IMR-90 (cell line): Measurements from ENCODE around the gene KRT28.

Source experiments
- CTCF ChIP-seq: conservative IDR thresholded peaks from 2 replicates; pipeline ENCODE4 v1.5.1; 2012; ENCODE audit warnings: mild to moderate bottlenecking, low read depth, low read length, improper control_type of control experiment
- MAFK ChIP-seq: IDR thresholded peaks from 2 replicates; pipeline ENCODE4 v1.6.1; 2012; ENCODE audit warnings: low read depth, low read length, improper control_type of control experiment
- SMC3 ChIP-seq: fragments of 150-350 bp; IDR thresholded peaks from 2 replicates; pipeline ENCODE4 v1.6.1; 2016; ENCODE audit warnings: low read depth, mild to moderate bottlenecking, antibody characterized with exemption, low read length, moderate library complexity

GRCh38 chr17:40799859-40800258 is at the start of gene KRT28:
- TF ChIP-seq SMC3 (no peak), MAFK (no peak), CTCF (no peak)
